ENCODE results near the gene LOX.

Gene LOX

GRCh38 chr5:122050959-122051358 is 27.1 kb downstream of the LOX start:
- no peak for DNase-seq

GRCh38 chr5:122040636-122041302 is 37.3 kb downstream of the LOX start:
- DNase-seq = no peak

- DNase-seq = no peak
Observed at GRCh38 chr5:122036326-122036725, 41.7 kb downstream of the LOX start.

- no peak for DNase-seq
Observed at GRCh38 chr5:122035913-122036312, 42.1 kb downstream of the LOX start.

- DNase-seq = no peak
Observed at GRCh38 chr5:122031836-122032235, 46.2 kb downstream of the LOX start.

GRCh38 chr5:122030251-122030650 is 47.8 kb downstream of the LOX start:
- DNase-seq = no peak

GRCh38 chr5:122029818-122030217 is 48.2 kb downstream of the LOX start:
- no peak for DNase-seq

GRCh38 chr5:122022966-122023365 is 55.1 kb downstream of the LOX start:
- no peak for DNase-seq

- no peak for DNase-seq
Observed at GRCh38 chr5:122019919-122020590, 58.0 kb downstream of the LOX start.

GRCh38 chr5:122015471-122015870 is 62.6 kb downstream of the LOX start:
- no peak for DNase-seq

- DNase-seq = no peak
Observed at GRCh38 chr5:122014236-122014935, 63.7 kb downstream of the LOX start.
